Spleen (tissue), 7 donors: ENCODE data around the gene TRAM2.
A peak's percentile ranks its signal among the peaks of the same experiment; 100 is the strongest.

ENCODE experiments used
- POLR2AphosphoS5 ChIP-seq, 3 donors: sonication (generic); formaldehyde crosslinking; IDR thresholded peaks; one replicate each; pipeline ENCODE4 v1.5.1; 2017; ENCODE audit warnings: antibody characterized with exemption in 3 of 3
- TF ChIP-seq, protein P1 (sequence below), 11 experiments: fragments of 200-600 bp in 7 of 11; fragments of 450-650 bp in 4 of 11; sonication (generic) in 4 of 11; IDR thresholded peaks in 8 of 11; conservative IDR thresholded peaks in 3 of 11; 1 replicate in 7 of 11; 2 replicates in 4 of 11; pipeline versions ENCODE4 v1.4.0 to v1.8.0; 2016 to 2021; ENCODE audit warnings: antibody characterized with exemption in 11 of 11, inconsistent platforms in 4 of 11, mild to moderate bottlenecking in 1 of 11
- donor health status: DM: no; HTN: no; CAD: no; lungs with moderate emphysema.
- donor health status: DM: no; HTN: no; CAD: no.
- donor health status: DM: no; HTN: no; CAD: no.

- TF ChIP-seq, protein P1, sequence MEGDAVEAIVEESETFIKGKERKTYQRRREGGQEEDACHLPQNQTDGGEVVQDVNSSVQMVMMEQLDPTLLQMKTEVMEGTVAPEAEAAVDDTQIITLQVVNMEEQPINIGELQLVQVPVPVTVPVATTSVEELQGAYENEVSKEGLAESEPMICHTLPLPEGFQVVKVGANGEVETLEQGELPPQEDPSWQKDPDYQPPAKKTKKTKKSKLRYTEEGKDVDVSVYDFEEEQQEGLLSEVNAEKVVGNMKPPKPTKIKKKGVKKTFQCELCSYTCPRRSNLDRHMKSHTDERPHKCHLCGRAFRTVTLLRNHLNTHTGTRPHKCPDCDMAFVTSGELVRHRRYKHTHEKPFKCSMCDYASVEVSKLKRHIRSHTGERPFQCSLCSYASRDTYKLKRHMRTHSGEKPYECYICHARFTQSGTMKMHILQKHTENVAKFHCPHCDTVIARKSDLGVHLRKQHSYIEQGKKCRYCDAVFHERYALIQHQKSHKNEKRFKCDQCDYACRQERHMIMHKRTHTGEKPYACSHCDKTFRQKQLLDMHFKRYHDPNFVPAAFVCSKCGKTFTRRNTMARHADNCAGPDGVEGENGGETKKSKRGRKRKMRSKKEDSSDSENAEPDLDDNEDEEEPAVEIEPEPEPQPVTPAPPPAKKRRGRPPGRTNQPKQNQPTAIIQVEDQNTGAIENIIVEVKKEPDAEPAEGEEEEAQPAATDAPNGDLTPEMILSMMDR (IDR thresholded peaks at IDR 0.05 in 8 of 11, conservative IDR thresholded peaks at IDR 0.05 in 3 of 11) = no peak
- peak in 2 of 3 donors; percentile 61 to 71 for TF ChIP-seq POLR2AphosphoS5 (IDR thresholded peaks at IDR 0.05)
Measured at GRCh38 chr6:52595000-52595795, 18.3 kb upstream of the TRAM2 start.
